Panc1 (cell line): ENCODE measurements around the gene DSCAML1. TPM values are rescaled to one million over a fixed set of nuclear protein-coding genes. Genes with fewer than 3 reads are reported as not detected.

Experiments
- ATAC-seq: fragments of 200-7000 bp; cut with Tn5 transposase; 2 replicates; pipeline ENCODE4 v1.9.1; 2020; ENCODE audit warnings: mild to moderate bottlenecking, moderate library complexity
- BruUV-seq: library from RNA; stranded (reverse); fragments of 400-500 nt; replicated peaks from 2 replicates; lab custom pipeline; 2021; lab: Mats Ljungman, UMichigan
- CTCF ChIA-PET: fragments of 300-600 bp; sonication (Branson Sonifier 250); formaldehyde crosslinking; loops from one replicate; lab custom pipeline; 2022; ENCODE audit warnings: antibody characterized with exemption; lab: Charles Lee
- POLR2A ChIA-PET: fragments of 300-600 bp; sonication (Branson Sonifier 250); formaldehyde crosslinking; loops from one replicate; lab custom pipeline; 2022; ENCODE audit warnings: antibody characterized with exemption; lab: Charles Lee
- DNase-seq: peaks from one replicate; pipeline ENCODE4 v3.0.0-alpha.2; 2010; ENCODE audit warnings: low read depth, low spot score
- H3K27ac ChIP-seq: 2 replicates; pipeline ENCODE4 v1.5.1; 2011; ENCODE audit warnings: mild to moderate bottlenecking, low read length, inconsistent platforms
- H3K27me3 ChIP-seq: fragments of 200-500 bp; sonication (Bioruptor generic); 2 replicates; pipeline ENCODE4 v1.6.0; 2014; ENCODE audit warnings: low read length, inconsistent platforms; ENCODE audit not compliant: control insufficient read depth, insufficient read depth
- H3K36me3 ChIP-seq: fragments of 200-500 bp; sonication (Bioruptor generic); 2 replicates; pipeline ENCODE4 v1.5.1; 2014; ENCODE audit warnings: inconsistent platforms, mild to moderate bottlenecking, low read length, moderate library complexity; ENCODE audit not compliant: control insufficient read depth, insufficient read depth
- H3K4me1 ChIP-seq: 2 replicates; pipeline ENCODE4 v1.5.1; 2011; ENCODE audit warnings: inconsistent platforms, mild to moderate bottlenecking, low read length, moderate library complexity; ENCODE audit not compliant: control insufficient read depth, insufficient read depth
- H3K4me3 ChIP-seq, 2 experiments: 2 replicates each; pipeline ENCODE4 v1.5.1; 2011 to 2012; ENCODE audit warnings: low read depth in 2 of 2, low read length in 2 of 2, mild to moderate bottlenecking in 2 of 2, inconsistent platforms in 1 of 2, moderate library complexity in 1 of 2
- H3K9me3 ChIP-seq: fragments of 200-500 bp; sonication (Bioruptor generic); 2 replicates; pipeline ENCODE4 v1.5.1; 2014; ENCODE audit warnings: low read depth, mild to moderate bottlenecking, inconsistent platforms, low read length, moderate library complexity; ENCODE audit not compliant: control insufficient read depth, insufficient read depth
- CTCF ChIP-seq: fragments of 450-650 bp; IDR thresholded peaks from 2 replicates; pipeline ENCODE4 v1.5.1; 2017; ENCODE audit warnings: mild to moderate bottlenecking
- POLR2AphosphoS5 ChIP-seq: IDR thresholded peaks from 2 replicates; pipeline ENCODE4 v1.6.1; 2012; ENCODE audit warnings: mild to moderate bottlenecking, low read depth, low read length, moderate library complexity
- REST ChIP-seq, 2 experiments: IDR thresholded peaks; 2 replicates each; pipeline ENCODE4 v1.6.1; 2011 to 2012; ENCODE audit warnings: low read depth in 2 of 2, control low read depth in 1 of 2, low read length in 1 of 2, mild to moderate bottlenecking in 1 of 2, moderate library complexity in 1 of 2; ENCODE audit not compliant: insufficient read depth in 1 of 2
- SIN3A ChIP-seq: IDR thresholded peaks from 2 replicates; pipeline ENCODE4 v1.6.1; 2012; ENCODE audit warnings: low read depth, mild to moderate bottlenecking, low read length, moderate library complexity, borderline replicate concordance; ENCODE audit not compliant: insufficient read depth
- TCF7L2 ChIP-seq: IDR thresholded peaks from 2 replicates; pipeline ENCODE4 v1.6.1; 2011; ENCODE audit warnings: mild to moderate bottlenecking, low read depth, low read length, inconsistent platforms
- in situ Hi-C: cut with HindIII; loops from 2 replicates; pipeline ENCODE4 v1.10.0; 2016; ENCODE audit warnings: low sequenced_read_pairs, low pct_unique_long_range_greater_than_20kb
- intact Hi-C: fragments of 100-400 bp; cut with micrococcal nuclease; formaldehyde crosslinking; loops from one replicate; pipeline ENCODE4 v1.10.0; 2022; ENCODE audit not compliant: unreplicated experiment
- total RNA-seq: library from RNA; stranded (reverse); gene quantifications from one replicate; pipeline ENCODE4 v1.2.1, GENCODE V29; 2021; ENCODE audit not compliant: unreplicated experiment

The DSCAML1 gene
- total RNA-seq, 1 experiment from 2014 or later = 1.6 TPM

GRCh38 chr11:117715801-117716200, 81.2 kb downstream of the DSCAML1 start:
- no TSS peak for BruUV-seq
- ATAC-seq = no peak
- H3K4me3 ChIP-seq = no peak overlapping the region
- H3K36me3 ChIP-seq = no peaks in the 10 kb centered on the region
- DNase-seq = no peak
- TF ChIP-seq CTCF (no peak), REST (IDR thresholded peaks at IDR 0.05; ENCODE audit: insufficient read depth in 1 of 2, low read depth in 2 of 2, low read length in 1 of 2) (no peak), TCF7L2 (no peak), SIN3A (no peak)
- 0 out of 2 replicates have a peak overlapping the region, but pooled peaks have one; percentile 52 for H3K27ac ChIP-seq
- intact Hi-C loops (no loop called here), in situ Hi-C loops (no loop called here)
- POLR2A ChIA-PET = no interaction called here
- H3K4me1 ChIP-seq = peaks cover 25% of the 10 kb centered on the region
- CTCF ChIA-PET = no interaction called here
- no peaks in the 10 kb centered on the region; the same call in 1 of the 2 replicates for H3K27me3 ChIP-seq
- no peaks in the 10 kb centered on the region for H3K9me3 ChIP-seq

GRCh38 chr11:117713538-117713991, 83.5 kb downstream of the DSCAML1 start:
- H3K4me1 ChIP-seq = peaks cover 17% of the 10 kb centered on the region
- peaks cover 6% of the 10 kb centered on the region for H3K27me3 ChIP-seq
- no peak overlapping the region for H3K27ac ChIP-seq
- CTCF ChIA-PET = no interaction called here
- DNase-seq (no peak), ATAC-seq (no peak)
- BruUV-seq = no TSS peak
- no peaks in the 10 kb centered on the region for H3K9me3 ChIP-seq
- intact Hi-C loops = no loop called here
- TF ChIP-seq POLR2AphosphoS5 (no peak), SIN3A (no peak), TCF7L2 (no peak), CTCF (no peak)
- H3K4me3 ChIP-seq = no peak overlapping the region
- in situ Hi-C loops = no loop called here
- no peaks in the 10 kb centered on the region for H3K36me3 ChIP-seq
- POLR2A ChIA-PET = no interaction called here
